GM12874 (cell line): ENCODE data around the gene ADIG.

ENCODE experiments used
- CTCF ChIP-seq: IDR thresholded peaks from 2 replicates; pipeline ENCODE4 v1.5.1; 2011; ENCODE audit warnings: low read depth, mild to moderate bottlenecking, control low read depth, low read length, moderate library complexity; ENCODE audit not compliant: insufficient read depth

Gene ADIG

DNA sequence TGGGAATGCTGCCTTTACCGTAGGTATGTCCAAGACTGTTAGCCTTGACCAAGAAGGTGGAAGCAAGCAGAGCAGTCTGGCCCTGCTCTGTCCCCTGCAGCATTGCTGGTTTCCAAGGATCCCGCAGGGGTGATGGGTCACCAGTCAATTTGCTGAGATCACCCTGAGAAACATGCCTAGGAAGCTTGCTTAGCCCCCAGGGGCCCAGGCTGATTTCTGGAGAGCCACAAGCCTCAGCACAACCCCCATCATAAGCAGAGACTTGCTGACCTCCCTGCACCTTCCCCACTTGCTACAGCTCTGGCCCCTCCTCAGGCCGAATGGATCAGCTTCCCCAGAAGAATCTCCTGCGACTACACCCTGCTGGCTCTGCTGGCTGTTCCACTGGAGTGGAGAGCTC lies 42.1 kb downstream of the ADIG start:
- no peak for TF ChIP-seq CTCF

DNA sequence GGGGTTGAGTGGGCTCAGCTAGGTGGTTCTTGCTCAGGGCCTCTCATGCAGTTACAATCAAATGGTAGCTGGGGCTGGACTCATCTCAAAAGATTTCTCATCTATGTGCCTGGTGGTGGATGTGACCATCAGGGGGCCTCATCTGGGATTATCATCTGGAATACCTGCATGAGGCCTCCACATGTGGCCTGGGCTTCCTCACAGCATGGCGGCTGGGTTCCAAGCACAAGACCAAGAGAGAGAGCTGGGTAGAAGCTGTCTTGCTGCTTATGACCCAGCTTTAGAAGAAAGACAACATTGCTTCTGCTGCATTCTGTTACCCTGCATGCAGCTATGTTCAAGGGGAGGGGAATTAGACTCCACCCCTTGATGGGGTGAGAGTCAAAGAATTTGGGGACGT lies 43.1 kb downstream of the ADIG start:
- no peak for TF ChIP-seq CTCF

DNA sequence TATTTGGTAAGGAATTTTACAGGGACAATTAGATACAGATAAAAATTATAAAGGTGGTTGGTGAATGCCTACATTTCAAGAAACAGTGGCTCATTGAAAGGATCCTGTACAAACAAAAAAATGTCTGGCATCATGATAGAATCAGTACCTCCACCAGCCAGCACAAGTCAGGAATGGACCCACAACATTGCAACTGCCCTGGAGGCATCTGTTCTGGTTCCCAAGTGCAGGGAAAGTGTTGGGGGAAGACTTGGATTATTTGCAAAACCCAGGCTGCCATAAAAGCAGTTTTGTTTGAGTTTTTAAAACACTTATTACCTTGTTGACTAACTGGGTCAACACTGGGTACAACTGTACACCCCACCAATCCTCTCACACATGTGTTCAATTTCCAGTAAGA lies 44.9 kb downstream of the ADIG start:
- TF ChIP-seq CTCF: no peak

DNA sequence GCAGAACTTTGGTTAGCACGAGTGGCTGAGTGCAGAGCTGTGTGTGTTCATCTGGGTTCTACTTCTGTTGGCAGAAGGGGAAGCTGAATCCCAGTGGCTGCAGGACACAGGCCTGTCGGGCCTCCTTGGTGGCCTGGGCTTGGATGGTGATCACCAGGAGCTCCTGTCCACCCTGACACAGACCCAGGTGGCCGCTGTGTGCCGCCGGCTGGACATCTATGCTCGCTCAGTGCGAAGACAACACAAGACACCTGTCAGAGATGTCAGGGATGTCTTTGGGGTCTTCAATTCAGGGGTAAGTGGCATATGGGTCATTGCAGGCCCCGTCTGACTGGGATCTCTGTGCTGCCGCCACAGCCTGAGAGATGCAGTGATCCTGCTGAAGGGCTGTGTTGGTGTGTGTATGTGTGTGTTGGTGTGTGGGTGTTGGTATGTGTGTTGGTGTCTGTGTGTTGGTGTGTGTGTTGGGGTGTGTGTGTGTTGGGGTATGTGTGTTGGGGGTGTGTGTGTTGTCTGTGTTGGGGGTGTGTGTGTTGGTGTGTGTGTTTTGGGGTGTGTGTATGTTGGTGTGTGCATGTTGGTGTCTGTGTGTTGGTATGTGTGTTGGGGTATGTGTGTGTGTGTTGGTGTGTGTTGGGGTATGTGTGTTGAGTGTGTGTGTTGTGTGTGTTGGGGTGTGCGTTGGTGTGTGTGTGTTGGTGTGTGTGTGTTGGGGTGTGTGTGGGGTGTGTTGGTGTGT lies 46.1 kb downstream of the ADIG start:
- no peak for TF ChIP-seq CTCF

DNA sequence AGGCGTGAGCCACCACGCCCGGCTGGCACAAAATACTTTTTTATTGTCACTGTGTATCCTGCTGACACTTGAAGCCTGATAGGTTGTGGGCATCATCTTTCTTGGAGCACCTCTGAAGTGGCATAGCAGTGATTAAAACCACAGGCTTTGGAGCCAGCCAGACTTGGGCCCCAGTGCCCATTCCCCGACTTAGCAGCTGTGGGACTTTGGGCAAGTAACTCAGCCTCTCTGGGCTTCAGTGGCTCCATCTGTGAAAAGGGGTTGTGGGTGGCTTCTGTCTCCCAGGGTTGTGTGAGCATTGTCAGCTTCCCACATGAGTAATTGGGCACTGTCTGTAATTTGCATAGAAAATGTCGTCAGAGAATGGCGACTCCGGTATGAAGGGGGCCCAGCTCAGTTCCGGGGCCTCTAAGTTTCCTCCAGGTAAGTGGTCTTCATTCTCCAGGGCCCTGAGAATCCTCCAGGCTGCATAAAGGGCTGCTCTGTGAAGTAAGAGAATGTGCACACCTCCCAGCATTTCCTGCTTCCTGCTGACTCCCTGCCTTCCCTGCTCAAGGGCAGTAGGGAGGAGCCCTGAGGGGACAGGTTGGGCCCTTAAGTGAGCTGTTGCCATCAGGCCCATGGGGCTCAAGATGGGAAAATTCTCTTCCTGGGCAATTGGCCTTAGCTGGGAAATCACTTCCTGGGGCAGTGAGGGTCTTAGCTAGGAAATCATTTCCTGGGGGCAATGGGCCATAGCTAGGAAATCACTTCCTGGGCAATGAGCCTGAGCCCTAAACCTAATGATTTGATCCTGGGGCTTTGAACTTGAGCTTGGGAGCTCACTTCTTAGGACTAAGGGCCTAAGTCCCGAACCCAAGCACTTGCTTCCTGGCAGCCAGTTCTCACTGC lies 47.8 kb downstream of the ADIG start:
- TF ChIP-seq CTCF: no peak

DNA sequence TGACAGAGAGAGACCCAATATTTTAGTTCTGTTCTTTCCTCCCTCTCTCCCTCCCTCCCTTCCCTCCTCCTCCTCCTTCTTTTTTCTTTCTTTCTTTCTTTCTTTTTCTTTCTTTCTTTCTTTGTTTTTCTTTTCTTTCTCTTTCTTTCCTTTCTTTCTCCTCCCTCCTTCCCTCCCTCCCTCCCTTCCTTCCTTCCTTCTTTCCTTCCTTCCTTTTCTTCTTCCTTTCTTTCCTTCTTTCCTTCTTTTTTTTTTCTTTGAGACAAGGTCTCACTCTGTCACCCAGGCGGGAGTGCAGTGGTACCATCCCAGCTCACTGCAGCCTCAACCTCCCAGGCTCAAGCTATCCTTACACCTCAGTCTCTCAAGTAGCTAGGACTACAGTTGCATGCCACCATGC lies 49.0 kb downstream of the ADIG start:
- TF ChIP-seq CTCF: no peak

DNA sequence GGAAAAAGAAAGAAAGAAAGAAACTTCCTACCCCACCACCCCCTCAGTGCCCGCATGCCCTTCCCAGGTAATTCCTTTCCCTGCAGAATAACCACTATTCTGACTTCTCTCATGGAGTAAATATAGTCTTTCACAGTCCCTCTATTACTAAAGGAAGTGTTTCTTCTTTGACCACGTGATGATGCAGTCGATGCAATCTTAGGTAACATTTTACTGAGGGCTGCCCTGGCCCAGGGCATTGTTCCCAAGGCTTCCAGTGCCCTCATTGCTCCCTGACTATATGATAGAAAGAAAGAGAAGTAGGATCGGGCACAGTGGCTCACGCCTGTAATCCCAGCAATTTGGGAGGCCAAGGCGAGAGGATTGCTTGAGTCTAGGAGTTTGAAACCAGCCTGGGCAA lies 49.7 kb downstream of the ADIG start:
- no peak for TF ChIP-seq CTCF
